HepG2 (cell line): ENCODE data around the gene ACOXL. TPM values are rescaled to one million over a fixed set of nuclear protein-coding genes. Genes with fewer than 3 reads are reported as not detected.

Source experiments
- ATAC-seq: fragments of 200-7000 bp; cut with Tn5 transposase; 3 replicates; pipeline ENCODE4 v1.9.1; 2020; ENCODE audit warnings: mild to moderate bottlenecking, moderate library complexity
- BruUV-seq: library from RNA; stranded (reverse); fragments of 400-500 nt; replicated peaks from 2 replicates; lab custom pipeline; 2021; lab: Mats Ljungman, UMichigan
- CTCF ChIA-PET: fragments of 300-600 bp; formaldehyde crosslinking; extraction: SDS; loops from one replicate; lab custom pipeline; 2021; ENCODE audit warnings: low total read pairs, inconsistent platforms, low intra/inter-chr PET ratio; lab: Yijun Ruan, JAX
- POLR2A ChIA-PET: fragments of 350-600 bp; sonication (Branson Sonifier 250); formaldehyde crosslinking; loops from one replicate; lab custom pipeline; 2020; ENCODE audit warnings: antibody characterized with exemption, inconsistent platforms; lab: Yijun Ruan, JAX
- DNase-seq: peaks from one replicate; pipeline ENCODE4 v3.0.0-alpha.2; 2015; ENCODE audit warnings: low spot score
- FAIRE-seq: peaks from 3 replicates; lab custom pipeline; 2011; peaks lifted over from hg19 to GRCh38; lab: Jason Lieb, UNC
- H2AFZ ChIP-seq: one replicate; pipeline ENCODE4 v1.6.1; 2011; ENCODE audit warnings: low read length, inconsistent platforms
- H3K27ac ChIP-seq: fragments of 300-600 bp; 3 replicates; pipeline ENCODE4 v1.8.0; 2011; ENCODE audit warnings: mixed run types, mild to moderate bottlenecking, mixed read lengths, low read length, inconsistent platforms; ENCODE audit not compliant: insufficient read depth; ENCODE audit errors: extremely low read length
- H3K27me3 ChIP-seq, 2 experiments: fragments of 200-600 bp in 1 of 2; 2 replicates in 1 of 2; 3 replicates in 1 of 2; pipeline versions ENCODE4 v1.6.0 to v1.8.0; 2011; ENCODE audit warnings: low read length in 2 of 2, mild to moderate bottlenecking in 2 of 2, moderate library complexity in 2 of 2, inconsistent platforms in 1 of 2; ENCODE audit not compliant: insufficient read depth in 2 of 2, control insufficient read depth in 1 of 2
- H3K36me3 ChIP-seq, 2 experiments: fragments of 200-600 bp in 1 of 2; replicated peaks in 1 of 2; 2 replicates in 1 of 2; 3 replicates in 1 of 2; pipeline versions ENCODE4 v1.5.1 to v1.8.0; 2011; ENCODE audit warnings: low read length in 2 of 2, inconsistent platforms in 1 of 2; ENCODE audit not compliant: insufficient read depth in 2 of 2, control insufficient read depth in 1 of 2
- H3K4me1 ChIP-seq: 2 replicates; pipeline ENCODE4 v1.5.1; 2012; ENCODE audit warnings: low read length, inconsistent platforms; ENCODE audit not compliant: insufficient read depth
- H3K4me2 ChIP-seq: 2 replicates; pipeline ENCODE4 v1.6.0; 2011; ENCODE audit warnings: low read depth, low read length, inconsistent platforms
- H3K4me3 ChIP-seq, 3 experiments: fragments of 200-600 bp in 1 of 3; sonication (generic), shearing (Covaris generic) in 1 of 3; replicated peaks in 1 of 3; 2 replicates each; pipeline ENCODE4 v1.5.1; 2011 to 2016; ENCODE audit warnings: low read length in 3 of 3, inconsistent platforms in 2 of 3, low read depth in 2 of 3, mild to moderate bottlenecking in 2 of 3, control low read depth in 1 of 3, mixed read lengths in 1 of 3; ENCODE audit not compliant: insufficient read depth in 1 of 3
- H3K79me2 ChIP-seq: one replicate; pipeline ENCODE4 v1.6.1; 2011; ENCODE audit warnings: low read length, inconsistent platforms; ENCODE audit not compliant: insufficient read depth
- H3K9ac ChIP-seq: 2 replicates; pipeline ENCODE4 v1.6.0; 2011; ENCODE audit warnings: mild to moderate bottlenecking, low read depth, low read length, inconsistent platforms; ENCODE audit not compliant: insufficient read depth
- H3K9me3 ChIP-seq: 2 replicates; pipeline ENCODE4 v1.5.1; 2012; ENCODE audit warnings: mild to moderate bottlenecking, low read length
- H4K20me1 ChIP-seq: 2 replicates; pipeline ENCODE4 v1.6.0; 2011; ENCODE audit warnings: inconsistent platforms, mild to moderate bottlenecking, low read length, moderate library complexity; ENCODE audit not compliant: insufficient read depth
- AGO2 ChIP-seq: fragments of 200-400 bp; formaldehyde crosslinking; optimal IDR thresholded peaks from 2 replicates; pipeline ENCODE3; 2017; ENCODE audit warnings: mild to moderate bottlenecking, low read depth, low read length, moderate library complexity
- AHDC1 ChIP-seq: sonication (generic); formaldehyde crosslinking; IDR thresholded peaks from 2 replicates; pipeline ENCODE4 v1.5.1; 2020; ENCODE audit warnings: mild to moderate bottlenecking, missing genetic modification reagents, borderline replicate concordance
- ARID2 ChIP-seq: sonication (generic); formaldehyde crosslinking; IDR thresholded peaks from 2 replicates; pipeline ENCODE4 v1.8.1; 2022; ENCODE audit warnings: mild to moderate bottlenecking, missing genetic modification reagents, borderline replicate concordance
- CHD2 ChIP-seq: IDR thresholded peaks from 2 replicates; pipeline ENCODE4 v1.6.1; 2011; ENCODE audit warnings: low read depth, low read length, improper control_type of control experiment
- HOXA7 ChIP-seq: sonication (generic); formaldehyde crosslinking; IDR thresholded peaks from 2 replicates; pipeline ENCODE4 v1.8.1; 2022; ENCODE audit warnings: mild to moderate bottlenecking, missing genetic modification reagents, moderate library complexity
- NAIF1 ChIP-seq: sonication (generic); formaldehyde crosslinking; IDR thresholded peaks from 2 replicates; pipeline ENCODE4 v1.5.0; 2020; ENCODE audit warnings: mild to moderate bottlenecking, missing genetic modification reagents, borderline replicate concordance
- RBFOX2 ChIP-seq: fragments of 200-400 bp; formaldehyde crosslinking; IDR thresholded peaks from 2 replicates; pipeline ENCODE4 v1.6.1; 2017; ENCODE audit warnings: low read depth, mild to moderate bottlenecking, low read length
- TAF15 ChIP-seq: fragments of 200-400 bp; formaldehyde crosslinking; IDR thresholded peaks from one replicate; pipeline ENCODE4 v1.6.1; 2018; ENCODE audit warnings: mild to moderate bottlenecking, low read depth, low read length; ENCODE audit not compliant: poor library complexity, severe bottlenecking
- ZNF34 ChIP-seq: sonication (generic); formaldehyde crosslinking; IDR thresholded peaks from 2 replicates; pipeline ENCODE4 v1.4.0; 2020; ENCODE audit warnings: mild to moderate bottlenecking, missing genetic modification reagents, borderline replicate concordance
- ZNF354B ChIP-seq: sonication (generic); formaldehyde crosslinking; IDR thresholded peaks from 2 replicates; pipeline ENCODE4 v1.8.0; 2022; ENCODE audit warnings: mild to moderate bottlenecking, missing genetic modification reagents
- ZNF609 ChIP-seq: sonication (generic); formaldehyde crosslinking; IDR thresholded peaks from 2 replicates; pipeline ENCODE4 v1.4.0; 2020; ENCODE audit warnings: mild to moderate bottlenecking, missing genetic modification reagents, borderline replicate concordance
- ZNF7 ChIP-seq: IDR thresholded peaks from 2 replicates; pipeline ENCODE4 v1.6.1; 2016; ENCODE audit warnings: missing biosample characterization, missing genetic modification reagents
- WGBS: methylation state at CpG from one replicate; pipeline ENCODE4 v1.1.6; 2017; ENCODE audit warnings: low lambda C conversion rate; 5-methylcytosine and 5-hydroxymethylcytosine counted together
- in situ Hi-C: cut with HindIII; loops from 2 replicates; pipeline ENCODE4 v1.10.0; 2017; ENCODE audit warnings: low pct_unique_long_range_greater_than_20kb; ENCODE audit not compliant: extremely low pct_ligation_motif_present
- intact Hi-C: fragments of 100-400 bp; cut with micrococcal nuclease; formaldehyde crosslinking; loops from one replicate; pipeline ENCODE4 v1.10.0; 2022; ENCODE audit not compliant: unreplicated experiment
- polyA plus RNA-seq, 8 experiments: library from polyadenylated mRNA; depleted of rRNA in 3 of 8; stranded (reverse) in 7 of 8; unstranded in 1 of 8; fragments of >200 nt; fragmentation: Illumina TruSeq in 4 of 8; extraction: Trizol in 4 of 8; gene quantifications; 2 replicates each; pipeline versions ENCODE4 v1.2.1 to v1.2.3, GENCODE V29; 2011 to 2016; ENCODE audit warnings: low read depth in 4 of 8, missing spikeins in 1 of 8, mixed read lengths in 1 of 8; ENCODE audit not compliant: insufficient read depth in 1 of 8
- total RNA-seq, 5 experiments: library from RNA; depleted of rRNA; stranded (reverse); fragments of >200 nt; fragmentation: Illumina TruSeq; extraction: Trizol; gene quantifications; 2 replicates each; pipeline ENCODE4 v1.2.3, GENCODE V29; 2016; ENCODE audit warnings: low read depth in 1 of 5
- TF ChIP-seq, protein P1 (sequence below): sonication (generic); formaldehyde crosslinking; IDR thresholded peaks from 2 replicates; pipeline ENCODE4 v1.4.0; 2020; ENCODE audit warnings: missing genetic modification reagents

ACOXL gene
- total and polyA plus RNA-seq, 2 of the 13 experiments (the other 11 are each of a cell fraction or from before 2014, with no cell fraction given): not detected

DNA sequence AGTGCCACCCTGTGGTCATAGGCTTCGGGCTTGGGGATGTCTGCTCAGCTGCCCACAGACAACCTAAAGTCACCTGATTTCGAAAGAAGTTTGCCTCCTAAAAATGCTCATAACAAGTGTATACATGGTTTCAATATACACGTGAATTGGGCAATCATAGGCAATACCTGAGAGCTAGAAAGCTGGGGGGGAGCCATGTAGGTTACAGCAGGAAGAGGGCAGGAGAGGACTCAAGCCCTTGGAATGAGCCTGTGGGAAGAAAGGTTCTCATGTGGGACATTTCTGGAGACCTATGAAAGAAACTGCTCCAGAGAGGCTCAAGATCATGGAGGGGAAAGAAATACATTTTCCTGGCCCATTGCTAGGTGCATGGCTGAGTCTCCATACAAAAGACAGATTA is 109.7 kb downstream of the ACOXL start:
- FAIRE-seq: no peak
- H3K9me3 ChIP-seq: no peaks in the 10 kb centered on the region
- H3K4me1 ChIP-seq: no peaks in the 10 kb centered on the region
- no peak for ATAC-seq
- no peak overlapping the region for H3K4me2 ChIP-seq
- H3K27me3 ChIP-seq: peaks cover 3 to 29% of the 10 kb centered on the region in 2 experiments; a peak in 4 of 5 replicates
- H3K36me3 ChIP-seq: no peaks in the 10 kb centered on the region
- no peaks in the 10 kb centered on the region for H3K79me2 ChIP-seq
- H3K9ac ChIP-seq: no peak overlapping the region
- WGBS: 14% methylated on average over 3 of the region's 3 CpGs
- H2AFZ ChIP-seq: no peak overlapping the region
- intact Hi-C loops (no loop called here), in situ Hi-C loops (no loop called here)
- POLR2A ChIA-PET: no interaction called here
- CTCF ChIA-PET: no interaction called here
- no peak overlapping the region for H3K27ac ChIP-seq
- BruUV-seq: no TSS peak
- H4K20me1 ChIP-seq: no peaks in the 10 kb centered on the region
- H3K4me3 ChIP-seq: no peak overlapping the region
- no peak for DNase-seq
- TF ChIP-seq ZNF609 (CRISPR knock-in tag): no peak
- no peak for TF ChIP-seq ZNF7 (CRISPR knock-in tag)
- no peak for TF ChIP-seq ARID2 (CRISPR knock-in tag)
- no peak for TF ChIP-seq CHD2
- no peak for TF ChIP-seq TAF15
- no peak for TF ChIP-seq AHDC1 (CRISPR knock-in tag)
- TF ChIP-seq HOXA7 (CRISPR knock-in tag): no peak
- no peak for TF ChIP-seq ZNF354B (CRISPR knock-in tag)
- TF ChIP-seq NAIF1 (CRISPR knock-in tag): no peak
- no peak for TF ChIP-seq AGO2
- TF ChIP-seq ZNF34 (CRISPR knock-in tag): no peak
- TF ChIP-seq, protein P1, sequence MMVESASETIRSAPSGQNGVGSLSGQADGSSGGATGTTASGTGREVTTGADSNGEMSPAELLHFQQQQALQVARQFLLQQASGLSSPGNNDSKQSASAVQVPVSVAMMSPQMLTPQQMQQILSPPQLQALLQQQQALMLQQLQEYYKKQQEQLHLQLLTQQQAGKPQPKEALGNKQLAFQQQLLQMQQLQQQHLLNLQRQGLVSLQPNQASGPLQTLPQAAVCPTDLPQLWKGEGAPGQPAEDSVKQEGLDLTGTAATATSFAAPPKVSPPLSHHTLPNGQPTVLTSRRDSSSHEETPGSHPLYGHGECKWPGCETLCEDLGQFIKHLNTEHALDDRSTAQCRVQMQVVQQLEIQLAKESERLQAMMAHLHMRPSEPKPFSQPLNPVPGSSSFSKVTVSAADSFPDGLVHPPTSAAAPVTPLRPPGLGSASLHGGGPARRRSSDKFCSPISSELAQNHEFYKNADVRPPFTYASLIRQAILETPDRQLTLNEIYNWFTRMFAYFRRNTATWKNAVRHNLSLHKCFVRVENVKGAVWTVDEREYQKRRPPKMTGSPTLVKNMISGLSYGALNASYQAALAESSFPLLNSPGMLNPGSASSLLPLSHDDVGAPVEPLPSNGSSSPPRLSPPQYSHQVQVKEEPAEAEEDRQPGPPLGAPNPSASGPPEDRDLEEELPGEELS: no peak
- TF ChIP-seq RBFOX2: no peak
